Naive thymus-derived CD4-positive, alpha-beta T cell (primary cell): ENCODE results near the gene CC2D2B. TPM values are rescaled to one million over a fixed set of nuclear protein-coding genes. Genes with fewer than 3 reads are reported as not detected.

ENCODE experiments used
- ATAC-seq: fragments of 150-1000 bp; cut with Tn5 transposase; 2 replicates; pipeline ENCODE4 v1.10.0; 2021; ENCODE audit warnings: mild to moderate bottlenecking, moderate library complexity
- CTCF ChIA-PET: fragments of 350-600 bp; sonication (Branson Sonifier 250); formaldehyde crosslinking; loops from one replicate; lab custom pipeline; 2021; ENCODE audit warnings: antibody characterized with exemption; lab: Charles Lee
- POLR2A ChIA-PET: fragments of 350-600 bp; sonication (Branson Sonifier 250); formaldehyde crosslinking; loops from one replicate; lab custom pipeline; 2021; ENCODE audit warnings: antibody characterized with exemption, inconsistent platforms; lab: Charles Lee
- DNase-seq, 9 donors: peaks; one replicate each; pipeline versions ENCODE4 v3.0.0 to v3.0.0-alpha.2; 2020 to 2022; ENCODE audit warnings: mixed read lengths in 1 of 9
- H3K27ac ChIP-seq: one replicate; pipeline ENCODE4 v1.7.0; 2013; ENCODE audit warnings: mild to moderate bottlenecking, low read depth, low read length, moderate library complexity
- H3K27me3 ChIP-seq, 2 donors: one replicate each; pipeline ENCODE4 v1.7.0; 2013; ENCODE audit warnings: low read length in 2 of 2, mild to moderate bottlenecking in 2 of 2, moderate library complexity in 2 of 2; ENCODE audit not compliant: control insufficient read depth in 2 of 2, insufficient read depth in 2 of 2
- H3K36me3 ChIP-seq, 3 experiments: 1 replicate in 2 of 3; 2 replicates in 1 of 3; pipeline ENCODE4 v1.7.0; 2013; ENCODE audit warnings: low read length in 3 of 3, mild to moderate bottlenecking in 3 of 3, moderate library complexity in 1 of 3; ENCODE audit not compliant: insufficient read depth in 3 of 3, control insufficient read depth in 2 of 3
- H3K4me1 ChIP-seq, 2 donors: one replicate each; pipeline ENCODE4 v1.7.0; 2013; ENCODE audit warnings: low read length in 2 of 2, mild to moderate bottlenecking in 2 of 2, moderate library complexity in 1 of 2; ENCODE audit not compliant: control insufficient read depth in 2 of 2, insufficient read depth in 2 of 2
- H3K4me3 ChIP-seq: 2 replicates; pipeline ENCODE4 v1.7.0; 2013; ENCODE audit warnings: mild to moderate bottlenecking, low read length
- H3K9me3 ChIP-seq, 3 experiments: 1 replicate in 2 of 3; 2 replicates in 1 of 3; pipeline ENCODE4 v1.7.0; 2013; ENCODE audit warnings: low read length in 3 of 3; ENCODE audit not compliant: control insufficient read depth in 2 of 3
- H3K27ac Mint-ChIP-seq, 9 donors: one replicate each; pipeline ENCODE4 v1.8.0; 2020 to 2022; ENCODE audit warnings: mixed read lengths in 9 of 9, mild to moderate bottlenecking in 8 of 9, moderate library complexity in 5 of 9, inconsistent platforms in 2 of 9
- H3K27me3 Mint-ChIP-seq, 5 donors: one replicate each; pipeline ENCODE4 v1.8.0; 2021 to 2022; ENCODE audit warnings: mixed read lengths in 5 of 5, mild to moderate bottlenecking in 1 of 5
- H3K36me3 Mint-ChIP-seq, 5 donors: one replicate each; pipeline ENCODE4 v1.8.0; 2020 to 2022; ENCODE audit warnings: mixed read lengths in 5 of 5, mild to moderate bottlenecking in 3 of 5, inconsistent platforms in 1 of 5
- H3K4me1 Mint-ChIP-seq, 7 donors: one replicate each; pipeline ENCODE4 v1.8.0; 2020 to 2022; ENCODE audit warnings: mixed read lengths in 7 of 7, mild to moderate bottlenecking in 3 of 7, inconsistent platforms in 1 of 7
- H3K4me3 Mint-ChIP-seq, 10 donors: one replicate each; pipeline ENCODE4 v1.8.0; 2020 to 2022; ENCODE audit warnings: mild to moderate bottlenecking in 10 of 10, mixed read lengths in 10 of 10, moderate library complexity in 6 of 10, inconsistent platforms in 2 of 10
- H3K9me3 Mint-ChIP-seq, 11 donors: one replicate each; pipeline ENCODE4 v1.8.0; 2020 to 2022; ENCODE audit warnings: mixed read lengths in 11 of 11, mild to moderate bottlenecking in 4 of 11, inconsistent platforms in 1 of 11, moderate library complexity in 1 of 11
- intact Hi-C, 2 donors: fragments of 100-400 bp; cut with micrococcal nuclease; formaldehyde crosslinking; loops; one replicate each; pipeline ENCODE4 v1.15.1; 2023
- polyA plus RNA-seq, 2 donors: library from polyadenylated mRNA; unstranded; fragments of 300-500 nt; fragmentation: Illumina TruSeq; gene quantifications; one replicate each; pipeline ENCODE4 v1.2.3, GENCODE V29; 2021
- total RNA-seq, 6 experiments: library from RNA in 5 of 6; stranded (reverse) in 5 of 6; gene quantifications; 1 replicate in 5 of 6; 2 replicates in 1 of 6; pipeline ENCODE4 v1.2.3 and lab custom pipeline; 2021 to 2026

Gene CC2D2B, protein sequence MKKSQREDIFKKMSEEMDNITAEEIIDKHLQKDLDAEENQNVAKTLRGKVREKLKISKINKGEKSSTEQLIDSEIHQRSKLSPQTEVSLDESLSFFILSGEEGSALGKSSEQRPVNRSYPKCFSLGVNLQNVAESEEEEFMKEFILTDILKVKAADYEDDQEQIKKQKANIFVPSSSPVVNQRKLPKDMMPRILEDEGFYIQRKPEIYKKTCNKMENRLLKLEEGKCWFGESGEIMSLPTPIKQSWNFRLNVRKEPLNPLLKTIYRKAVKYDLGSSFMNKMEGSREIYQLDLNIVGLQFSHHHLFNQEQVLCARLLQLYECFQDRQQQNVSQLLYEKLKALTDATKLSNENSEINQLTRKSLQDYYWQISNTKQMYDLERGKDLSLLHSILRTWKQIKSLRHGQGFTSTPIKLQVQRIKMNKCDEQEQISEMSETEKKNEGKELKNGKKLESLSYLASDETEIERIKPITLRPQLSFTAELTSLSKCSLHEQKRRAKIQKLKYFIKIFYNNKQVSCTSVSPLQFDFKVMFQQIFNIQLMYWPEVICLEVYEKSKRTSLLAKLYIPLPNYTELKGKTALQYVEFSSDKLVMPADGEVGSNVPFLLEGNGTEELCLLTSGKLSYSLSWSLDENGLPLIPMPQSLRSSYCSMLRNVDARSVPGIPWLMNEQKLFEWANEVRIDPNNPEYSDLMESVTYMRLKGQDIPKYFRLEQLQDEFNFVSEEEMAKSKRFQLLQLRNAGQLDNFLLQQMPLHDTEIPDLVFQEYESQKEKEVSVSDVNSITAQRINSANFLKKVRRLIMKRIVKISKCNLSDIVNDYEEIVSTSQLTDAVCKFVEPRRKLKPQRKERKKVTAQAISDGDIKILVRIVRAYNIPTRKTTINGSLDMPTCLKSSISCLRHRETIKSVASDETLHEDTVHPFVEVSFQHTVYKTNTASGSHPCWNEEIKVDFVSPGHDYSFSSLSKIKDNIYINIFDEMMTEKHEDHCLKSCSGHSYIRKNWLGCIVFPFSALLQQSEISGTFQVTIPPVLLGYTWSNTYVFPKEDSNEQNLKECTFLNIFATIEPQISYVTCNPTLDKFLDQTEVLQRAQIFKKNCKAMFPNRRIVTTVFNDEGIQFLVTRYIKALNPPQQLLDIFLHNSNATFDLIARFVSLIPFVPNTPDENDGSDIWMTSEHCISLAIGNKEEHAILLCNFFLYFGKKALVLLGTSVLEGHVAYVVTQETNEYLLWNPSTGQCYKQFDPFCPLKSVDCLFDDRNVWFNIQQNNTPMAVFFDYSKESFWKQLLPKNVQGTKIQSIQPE (N-terminal part only)
- total RNA-seq (under 1 TPM in 2 of 5 experiments, not detected in 3; 0.64 to 0.99 TPM), polyA plus RNA-seq (not detected), total RNA-seq (lab: John Stamatoyannopoulos, UW) (not detected)

- H3K27me3 ChIP-seq, result no peaks in the 10 kb centered on the region
- CTCF ChIA-PET, result interaction anchor here (0.7 to 1.6 kb wide), 2 partner anchors 43 to 214 kb away, joined by 3 to 4 read pairs; partner anchors contain the start of gene TCTN3
- no peaks in the 10 kb centered on the region for H3K4me1 ChIP-seq
- no peaks in the 10 kb centered on the region for H3K9me3 ChIP-seq
- H3K4me1 Mint-ChIP-seq, result peaks cover 11 to 20% (median 18%) of the 10 kb centered on the region in 7 donors
- POLR2A ChIA-PET, result interaction anchor here (0.8 to 0.9 kb wide), 2 partner anchors 46 to 222 kb away, joined by 3 read pairs; partner anchors contain the start of gene ZNF518A
- peaks cover 0 to 20% (median 0%) of the 10 kb centered on the region in 5 donors for H3K27me3 Mint-ChIP-seq
- H3K9me3 Mint-ChIP-seq, result no peaks in the 10 kb centered on the region
- ATAC-seq (peak; percentile 84), DNase-seq (peak; percentile 26 to 78 (median 53))
- H3K36me3 ChIP-seq, result peaks cover 0 to 12% (median 0%) of the 10 kb centered on the region in 3 experiments
- H3K4me3 Mint-ChIP-seq, result peak within 1 kb of the TSS; percentile 92 to 95 (median 94)
- intact Hi-C loops, result loop anchor here (1.0 to 10.0 kb wide), 14 partner anchors 42 to 1545 kb away; partner anchors contain the start of genes HELLS (in 2 of the 2), CCNJ (in 1 of the 2), LCOR (in 1 of the 2) and NOC3L (in 1 of the 2)
- peak within 1 kb of the TSS; percentile 62 for H3K4me3 ChIP-seq
- peaks cover 0 to 11% (median 0%) of the 10 kb centered on the region in 5 donors for H3K36me3 Mint-ChIP-seq
- H3K27ac Mint-ChIP-seq, result peak within 1 kb of the TSS; percentile 29 to 92 (median 89)
- H3K27ac ChIP-seq, result peak within 1 kb of the TSS; percentile 65
These were observed at the start of gene CC2D2B for GRCh38 chr10:95907456-95908253. CC2D2B (plus strand) TSS chr10:95907975; CDS start chr10:95911324, 3,349 bp downstream.

DNA sequence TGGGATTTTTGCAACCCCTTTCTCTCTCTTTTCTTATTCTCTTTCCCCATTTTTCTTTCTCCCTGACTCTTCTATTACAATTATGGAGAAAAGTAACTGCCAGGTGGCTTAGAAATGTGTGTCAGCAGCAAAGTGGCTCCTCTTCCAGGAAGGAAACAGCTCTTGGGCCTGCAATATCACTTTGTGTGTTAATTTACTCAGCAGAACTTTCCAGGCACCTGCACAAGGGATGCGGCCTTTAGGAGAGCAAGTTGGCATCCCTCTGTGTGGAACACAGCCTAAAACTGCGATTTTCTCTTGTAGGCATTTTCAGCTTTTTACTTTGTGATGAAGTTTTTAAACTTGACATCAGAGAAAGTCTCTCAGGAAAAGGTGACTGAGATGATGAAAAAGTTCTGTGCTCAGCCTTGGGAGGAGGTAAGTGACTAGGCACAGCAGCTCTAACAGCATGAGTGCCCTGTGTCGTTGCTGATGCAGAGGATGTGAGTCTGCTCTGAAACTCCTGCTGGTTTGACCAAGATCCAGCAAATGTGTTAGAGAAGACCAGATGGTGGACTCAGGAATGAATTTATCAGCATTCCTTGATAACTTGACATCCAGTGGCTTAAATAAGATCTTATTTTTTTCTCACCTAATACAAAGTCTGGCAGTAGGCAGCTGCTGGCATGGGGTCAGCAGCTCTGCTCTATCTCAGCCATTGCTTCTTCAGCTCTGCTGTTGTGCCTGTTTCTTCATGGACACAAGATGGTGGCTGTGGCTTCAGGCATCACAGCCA, 47.4 kb upstream of the CC2D2B start:
- Mint-ChIP-seq H3K27ac (peak overlapping the region in 1 of 9 donors; percentile 27), H3K9me3 (peaks cover 0 to 8% (median 0%) of the 10 kb centered on the region in 11 donors), H3K27me3 (peaks cover 4 to 22% (median 17%) of the 10 kb centered on the region in 5 donors), H3K4me1 (peaks cover 0 to 28% (median 0%) of the 10 kb centered on the region in 7 donors), H3K4me3 (no peak overlapping the region), H3K36me3 (peaks cover 0 to 10% (median 0%) of the 10 kb centered on the region in 5 donors)
- Histone ChIP-seq H3K4me1 (no peaks in the 10 kb centered on the region), H3K9me3 (no peaks in the 10 kb centered on the region), H3K27me3 (no peaks in the 10 kb centered on the region), H3K36me3 (no peaks in the 10 kb centered on the region), H3K27ac (no peak overlapping the region), H3K4me3 (no peak overlapping the region)
- intact Hi-C loops, result no loop called here
- ChIA-PET CTCF (interaction anchor here (1.0 kb wide), 2 partner anchors 17 to 167 kb away, joined by 3 to 4 read pairs; partner anchors contain the start of gene TCTN3), POLR2A (no interaction called here)
- no peak for ATAC-seq
- no peak for DNase-seq

DNA sequence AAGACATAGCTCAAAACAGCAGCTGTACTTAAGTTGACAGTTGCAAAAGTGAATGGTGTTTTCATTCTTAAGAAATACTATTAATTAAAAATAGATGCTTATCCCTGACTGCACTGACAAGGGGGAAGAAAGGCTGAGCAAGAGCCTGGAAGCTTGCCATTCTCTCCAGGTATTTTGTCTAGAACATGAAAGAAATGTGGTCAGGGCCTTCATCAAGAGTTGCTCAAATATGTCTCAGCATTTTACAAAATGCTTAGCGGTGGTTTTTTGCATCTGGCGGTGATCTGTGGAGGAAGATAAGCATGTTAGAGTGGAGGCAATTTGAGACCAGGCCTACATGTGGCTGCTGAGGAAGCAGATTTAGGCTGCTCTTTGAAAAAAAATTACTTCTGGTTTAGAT, 46.4 kb upstream of the CC2D2B start:
- Mint-ChIP-seq H3K36me3 (peaks cover 0 to 6% (median 0%) of the 10 kb centered on the region in 5 donors), H3K4me1 (peaks cover 0 to 33% (median 0%) of the 10 kb centered on the region in 7 donors), H3K4me3 (no peak overlapping the region), H3K9me3 (peaks cover 0 to 2% (median 0%) of the 10 kb centered on the region in 11 donors), H3K27ac (no peak overlapping the region), H3K27me3 (peaks cover 0 to 16% (median 10%) of the 10 kb centered on the region in 5 donors)
- POLR2A ChIA-PET, result interaction anchor here (0.7 kb wide), 1 partner anchor 46 kb away, joined by 3 read pairs; the partner anchor contains the start of gene CC2D2B
- CTCF ChIA-PET, result interaction anchor here (1.0 kb wide), 2 partner anchors 18 to 168 kb away, joined by 3 to 4 read pairs; partner anchors contain the start of gene TCTN3
- intact Hi-C loops, result no loop called here
- H3K27ac ChIP-seq, result no peak overlapping the region
- H3K9me3 ChIP-seq, result no peaks in the 10 kb centered on the region
- H3K4me3 ChIP-seq, result no peak overlapping the region
- no peak for ATAC-seq
- no peaks in the 10 kb centered on the region for H3K4me1 ChIP-seq
- no peaks in the 10 kb centered on the region for H3K27me3 ChIP-seq
- DNase-seq, result no peak
- H3K36me3 ChIP-seq, result no peaks in the 10 kb centered on the region

GRCh38 chr10:95864906-95865813, 42.6 kb upstream of the CC2D2B start:
- Mint-ChIP-seq H3K27me3 (peaks cover 0 to 3% (median 0%) of the 10 kb centered on the region in 5 donors), H3K36me3 (peaks cover 0 to 6% (median 0%) of the 10 kb centered on the region in 5 donors), H3K9me3 (no peaks in the 10 kb centered on the region), H3K4me1 (peaks cover 0 to 37% (median 0%) of the 10 kb centered on the region in 7 donors), H3K4me3 (peak overlapping the region in 1 of 10 donors; percentile 24), H3K27ac (peak overlapping the region in 1 of 9 donors; percentile 83)
- H3K27me3 ChIP-seq, result no peaks in the 10 kb centered on the region
- CTCF ChIA-PET, result interaction anchor here (0.6 to 2.8 kb wide), 5 partner anchors 18 to 434 kb away, joined by 3 to 18 read pairs (median 3); partner anchors contain the start of gene TCTN3
- H3K36me3 ChIP-seq, result no peaks in the 10 kb centered on the region
- no peak overlapping the region for H3K27ac ChIP-seq
- H3K4me3 ChIP-seq, result no peak overlapping the region
- POLR2A ChIA-PET, result no interaction called here
- DNase-seq (peak in 7 of 9 donors; percentile 10 to 40 (median 24)), ATAC-seq (peak; percentile 88)
- H3K9me3 ChIP-seq, result no peaks in the 10 kb centered on the region
- no peaks in the 10 kb centered on the region for H3K4me1 ChIP-seq
- intact Hi-C loops, result loop anchor here (1.0 to 5.0 kb wide), 6 partner anchors 23 to 434 kb away; partner anchors contain the start of genes ALDH18A1 (in 1 of the 2) and CC2D2B (in 1 of the 2)
